Transverse colon (tissue), 4 donors: ENCODE data around the gene PTPRA.

Experiments
- CTCF ChIP-seq, 5 experiments: fragments of 200-600 bp in 3 of 5; fragments of 450-650 bp in 2 of 5; sonication (generic) in 3 of 5; IDR thresholded peaks; 1 replicate in 2 of 5; 2 replicates in 3 of 5; pipeline ENCODE4 v1.5.1; 2016 to 2017; ENCODE audit warnings: antibody characterized with exemption in 5 of 5, inconsistent platforms in 3 of 5, mild to moderate bottlenecking in 2 of 5, moderate library complexity in 1 of 5
- POLR2AphosphoS5 ChIP-seq, 3 donors: sonication (generic); formaldehyde crosslinking; IDR thresholded peaks; one replicate each; pipeline ENCODE4 v1.6.1; 2016; ENCODE audit warnings: antibody characterized with exemption in 3 of 3

GRCh38 chr20:2919518-2920245, 46.4 kb downstream of the PTPRA start:
- TF ChIP-seq CTCF (IDR thresholded peaks at IDR 0.05) (no peak), POLR2AphosphoS5 (IDR thresholded peaks at IDR 0.05) (peak in 1 of 3 donors; percentile 6)
